Measurements from ENCODE around the gene PROC. TPM values are rescaled to one million over a fixed set of nuclear protein-coding genes. Genes with fewer than 3 reads are reported as not detected.

Gene PROC
- total and polyA plus RNA-seq, 9 of the 15 experiments (the other 6 are each of a cell fraction or from before 2014, with no cell fraction given) = not detected

DNA sequence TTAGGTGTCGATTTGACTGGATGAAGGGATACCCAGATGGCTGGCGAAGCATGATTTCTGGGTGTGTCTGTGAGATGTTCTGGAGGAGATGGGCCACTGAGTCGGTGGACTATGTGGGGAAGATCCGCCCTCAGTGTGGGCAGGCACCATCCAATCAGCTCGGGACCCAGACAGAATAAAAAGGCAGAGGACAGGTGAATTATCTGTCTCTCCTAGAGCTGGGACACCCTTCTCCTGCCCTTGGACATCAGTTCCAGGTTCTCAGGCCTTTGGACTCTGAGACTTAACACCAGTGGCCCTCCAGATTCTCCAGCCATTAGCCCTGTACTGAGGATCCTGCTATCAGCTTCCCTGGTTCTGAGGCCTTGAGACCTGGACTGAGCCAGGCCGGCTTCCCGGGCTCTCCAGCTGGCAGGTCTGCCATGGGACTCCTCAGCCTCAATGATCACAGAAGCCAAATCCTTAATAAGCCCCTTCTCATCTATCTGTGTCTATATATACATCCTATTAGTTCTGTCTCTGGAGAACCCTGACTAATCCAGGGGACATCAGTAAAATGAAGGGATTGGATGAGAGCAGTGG is 11.7 kb downstream of the PROC start (continued):
- TF ChIP-seq, protein P1, sequence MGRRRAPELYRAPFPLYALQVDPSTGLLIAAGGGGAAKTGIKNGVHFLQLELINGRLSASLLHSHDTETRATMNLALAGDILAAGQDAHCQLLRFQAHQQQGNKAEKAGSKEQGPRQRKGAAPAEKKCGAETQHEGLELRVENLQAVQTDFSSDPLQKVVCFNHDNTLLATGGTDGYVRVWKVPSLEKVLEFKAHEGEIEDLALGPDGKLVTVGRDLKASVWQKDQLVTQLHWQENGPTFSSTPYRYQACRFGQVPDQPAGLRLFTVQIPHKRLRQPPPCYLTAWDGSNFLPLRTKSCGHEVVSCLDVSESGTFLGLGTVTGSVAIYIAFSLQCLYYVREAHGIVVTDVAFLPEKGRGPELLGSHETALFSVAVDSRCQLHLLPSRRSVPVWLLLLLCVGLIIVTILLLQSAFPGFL (CRISPR knock-in tag; IDR thresholded peaks at IDR 0.05) = no peak
- no peak for TF ChIP-seq NFE2L1 (tag; IDR thresholded peaks at IDR 0.05; ENCODE audit: borderline replicate concordance, low read depth)
- TF ChIP-seq SMAD4 (CRISPR knock-in tag; conservative IDR thresholded peaks at IDR 0.05) = no peak

DNA sequence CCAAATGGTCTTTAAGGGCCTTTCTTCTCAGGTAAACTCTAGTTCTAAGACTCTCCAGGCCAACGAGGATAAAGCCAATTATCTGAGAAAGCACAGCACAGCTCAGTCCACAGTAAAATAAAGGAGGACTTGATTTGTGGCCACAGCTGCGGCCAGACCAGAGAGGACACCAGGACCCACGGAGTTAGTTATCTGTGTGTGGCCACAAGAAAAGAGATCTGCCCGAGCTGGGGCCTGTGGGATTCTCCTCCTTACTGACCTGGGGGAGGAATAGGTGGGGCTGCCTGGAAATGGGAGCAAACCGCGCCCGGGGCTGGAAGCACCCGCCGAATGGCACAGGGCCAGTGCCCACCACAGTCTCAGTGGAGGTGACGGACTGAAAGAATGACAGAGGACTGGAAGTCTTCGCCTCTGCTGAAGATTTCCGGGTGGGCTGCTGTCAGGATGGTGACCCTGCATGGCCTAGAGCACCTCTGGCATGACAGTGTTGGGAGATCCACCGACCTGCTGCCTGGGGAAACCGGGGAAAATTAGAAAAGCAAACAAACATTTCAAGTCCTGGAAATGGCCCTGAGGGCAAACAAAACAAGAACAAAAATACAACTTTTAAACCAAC is 13.3 kb downstream of the PROC start:
- no peak overlapping the region for H3K9ac ChIP-seq (ENCODE audit: insufficient read depth in 1 of 2, low read depth in 2 of 2, low read length in 2 of 2)
- no peak overlapping the region for H3K4me3 ChIP-seq
- ChIA-PET POLR2A (no interaction called here), CTCF (ENCODE audit: low intra/inter-chr PET ratio) (no interaction called here)
- H4K20me1 ChIP-seq (replicated peaks; ENCODE audit: control insufficient read depth, insufficient read depth, low read length) = no peaks in the 10 kb centered on the region
- TF ChIP-seq U2AF2 (optimal IDR thresholded peaks at IDR 0.05; ENCODE audit: low read depth, low read length) = no peak
- TF ChIP-seq, protein P2, sequence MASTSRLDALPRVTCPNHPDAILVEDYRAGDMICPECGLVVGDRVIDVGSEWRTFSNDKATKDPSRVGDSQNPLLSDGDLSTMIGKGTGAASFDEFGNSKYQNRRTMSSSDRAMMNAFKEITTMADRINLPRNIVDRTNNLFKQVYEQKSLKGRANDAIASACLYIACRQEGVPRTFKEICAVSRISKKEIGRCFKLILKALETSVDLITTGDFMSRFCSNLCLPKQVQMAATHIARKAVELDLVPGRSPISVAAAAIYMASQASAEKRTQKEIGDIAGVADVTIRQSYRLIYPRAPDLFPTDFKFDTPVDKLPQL (IDR thresholded peaks at IDR 0.05; ENCODE audit: extremely low read depth, insufficient read length) = no peak
- TF ChIP-seq RBM17 (IDR thresholded peaks at IDR 0.05; ENCODE audit: borderline replicate concordance, low read depth, low read length) = no peak
- H3K27me3 ChIP-seq (ENCODE audit: control insufficient read depth in 2 of 2, insufficient read depth in 2 of 2, low read length in 2 of 2) = peaks cover 12 to 48% of the 10 kb centered on the region in 2 experiments; a peak in 4 of 5 replicates
- H3K9me3 ChIP-seq (replicated peaks; ENCODE audit: control insufficient read depth, insufficient read depth, low read depth, low read length) = no peaks in the 10 kb centered on the region
- DNase-seq (ENCODE audit: extremely low read depth in 1 of 4, low spot score in 3 of 4) (no peak), ATAC-seq (no peak), FAIRE-seq (no peak)
- no peak overlapping the region for H3K27ac ChIP-seq (ENCODE audit: extremely low read depth, low read depth, low read length)
- no peaks in the 10 kb centered on the region for H3K79me2 ChIP-seq (ENCODE audit: control insufficient read depth, insufficient read depth, low read length)
- in situ Hi-C loops (cut with MboI) (no loop called here), intact Hi-C loops (cut with micrococcal nuclease) (no loop called here)
- no peaks in the 10 kb centered on the region for H3K36me3 ChIP-seq (ENCODE audit: control insufficient read depth, insufficient read depth, low read length)
- WGBS (ENCODE audit: insufficient coverage, low coverage, missing lambda C conversion rate) = 24% methylated on average over 14 of the region's 14 CpGs
- no TSS peak for BruUV-seq (replicated peaks)
- no peak overlapping the region for H3K4me2 ChIP-seq (ENCODE audit: insufficient read depth, low read length)
- no peak overlapping the region for H2AFZ ChIP-seq (ENCODE audit: low read depth, low read length)
- H3K4me1 ChIP-seq (replicated peaks in 1 of 2; ENCODE audit: control insufficient read depth in 2 of 2, insufficient read depth in 2 of 2, low read length in 2 of 2) = peaks cover 0 to 8% of the 10 kb centered on the region in 2 experiments; a peak in 1 of 5 replicates
- H3K9me1 ChIP-seq (ENCODE audit: control insufficient read depth, insufficient read depth, low read length) = no peaks in the 10 kb centered on the region
